K562 (cell line): ENCODE data around the gene UBE2C. TPM values are rescaled to one million over a fixed set of nuclear protein-coding genes. Genes with fewer than 3 reads are reported as not detected.
A peak's percentile ranks its signal among the peaks of the same experiment; 100 is the strongest.

Experiments used
- ATF2 ChIP-seq: sonication (generic); formaldehyde crosslinking; IDR thresholded peaks from 2 replicates; pipeline ENCODE4 v1.8.1; 2022; ENCODE audit warnings: missing genetic modification reagents
- BCOR ChIP-seq: fragments of 450-650 bp; IDR thresholded peaks from 2 replicates; pipeline ENCODE4 v1.6.1; 2016
- BMI1 ChIP-seq: fragments of 150-350 bp; IDR thresholded peaks from 2 replicates; pipeline ENCODE4 v1.6.1; 2014; ENCODE audit warnings: low read length
- CBFA2T2 ChIP-seq: fragments of 450-650 bp; conservative IDR thresholded peaks from 2 replicates; pipeline ENCODE4 v1.6.1; 2017; ENCODE audit warnings: mild to moderate bottlenecking
- CBFA2T3 ChIP-seq: fragments of 450-650 bp; IDR thresholded peaks from 2 replicates; pipeline ENCODE4 v1.6.1; 2017
- CHD1 ChIP-seq: fragments of 200-600 bp; sonication (generic); IDR thresholded peaks from one replicate; pipeline ENCODE4 v1.6.1; 2012; ENCODE audit warnings: mild to moderate bottlenecking, moderate library complexity, low read length, inconsistent platforms
- GABPB1 ChIP-seq: sonication (generic); formaldehyde crosslinking; IDR thresholded peaks from 2 replicates; pipeline ENCODE4 v1.8.0; 2022; ENCODE audit warnings: mild to moderate bottlenecking, missing genetic modification reagents
- HDAC8 ChIP-seq: fragments of 450-650 bp; IDR thresholded peaks from 2 replicates; pipeline ENCODE4 v1.6.1; 2016; ENCODE audit warnings: mild to moderate bottlenecking, missing genetic modification characterization, moderate library complexity, missing compliant biosample characterization
- HMGN3 ChIP-seq: IDR thresholded peaks from 2 replicates; pipeline ENCODE4 v1.6.1; 2011; ENCODE audit warnings: borderline replicate concordance, low read depth, mild to moderate bottlenecking, mixed read lengths, low read length; ENCODE audit not compliant: insufficient read length; ENCODE audit errors: extremely low read depth
- MEF2A ChIP-seq: IDR thresholded peaks from 2 replicates; pipeline ENCODE4 v1.6.1; 2011; ENCODE audit warnings: low read depth, mild to moderate bottlenecking, low read length, moderate library complexity; ENCODE audit not compliant: control insufficient read depth
- PCBP1 ChIP-seq: fragments of 200-400 bp; formaldehyde crosslinking; IDR thresholded peaks from 2 replicates; pipeline ENCODE4 v1.6.1; 2018; ENCODE audit warnings: mild to moderate bottlenecking, low read depth, low read length; ENCODE audit not compliant: poor library complexity, severe bottlenecking
- RBFOX2 ChIP-seq: fragments of 200-400 bp; formaldehyde crosslinking; IDR thresholded peaks from 2 replicates; pipeline ENCODE4 v1.6.1; 2017; ENCODE audit warnings: low read depth, mild to moderate bottlenecking, low read length, moderate library complexity
- REST ChIP-seq, 2 experiments: fragments of 450-650 bp; formaldehyde crosslinking in 1 of 2; IDR thresholded peaks; 2 replicates each; pipeline versions ENCODE4 v1.4.0 to v1.6.1; 2014 to 2020; ENCODE audit warnings: mild to moderate bottlenecking in 2 of 2, borderline replicate concordance in 1 of 2, low read depth in 1 of 2
- RFX5 ChIP-seq: IDR thresholded peaks from 2 replicates; pipeline ENCODE4 v1.6.1; 2011; ENCODE audit warnings: low read depth, mild to moderate bottlenecking, improper control_type of control experiment, low read length
- SRSF9 ChIP-seq: fragments of 200-400 bp; formaldehyde crosslinking; IDR thresholded peaks from 2 replicates; pipeline ENCODE4 v1.6.1; 2017; ENCODE audit warnings: low read depth, low read length, borderline replicate concordance
- TEAD1 ChIP-seq, 2 experiments: fragments of 450-650 bp in 1 of 2; sonication (generic) in 1 of 2; formaldehyde crosslinking; IDR thresholded peaks; 2 replicates each; pipeline versions ENCODE4 v1.4.0 to v1.8.0; 2020 to 2022; ENCODE audit warnings: mild to moderate bottlenecking in 2 of 2, missing genetic modification reagents in 1 of 2
- TRIM24 ChIP-seq, 2 experiments: fragments of 450-650 bp; IDR thresholded peaks; 2 replicates each; pipeline ENCODE4 v1.6.1; 2016
- YY1 ChIP-seq, 3 experiments: IDR thresholded peaks; 2 replicates each; pipeline ENCODE4 v1.6.1; 2011; ENCODE audit warnings: low read length in 2 of 3, mild to moderate bottlenecking in 2 of 3, moderate library complexity in 2 of 3, borderline replicate concordance in 1 of 3, control low read depth in 1 of 3, low read depth in 1 of 3; ENCODE audit not compliant: insufficient read depth in 3 of 3, insufficient replicate concordance in 2 of 3, control insufficient read depth in 1 of 3, insufficient read length in 1 of 3; ENCODE audit errors: extremely low read depth in 1 of 3
- ZFPM2 ChIP-seq: fragments of 250-450 bp; sonication (Bioruptor Pico); IDR thresholded peaks from 2 replicates; pipeline ENCODE4 v1.5.1; 2022; ENCODE audit warnings: mild to moderate bottlenecking
- ZNF124 ChIP-seq: sonication (generic); formaldehyde crosslinking; IDR thresholded peaks from 2 replicates; pipeline ENCODE4 v1.8.1; 2022; ENCODE audit warnings: missing genetic modification reagents
- ZNF444 ChIP-seq: fragments of 250-450 bp; sonication (Bioruptor Pico); IDR thresholded peaks from 2 replicates; pipeline ENCODE4 v1.4.0; 2020; ENCODE audit warnings: mild to moderate bottlenecking, moderate library complexity
- polyA plus RNA-seq, 8 experiments: library from polyadenylated mRNA; depleted of rRNA in 4 of 8; stranded (reverse) in 5 of 8; unstranded in 3 of 8; fragments of >200 nt; fragmentation: Nextera tagmentation in 2 of 8; fragmentation: Illumina TruSeq in 1 of 8; extraction: Ambion mirVana in 2 of 8; extraction: Trizol in 1 of 8; gene quantifications; 2 replicates each; pipeline versions ENCODE4 v1.2.1 to v1.2.3, GENCODE V29; 2011 to 2014; ENCODE audit warnings: inconsistent platforms in 1 of 8, missing spikeins in 1 of 8
- total RNA-seq, 7 experiments: library from RNA; depleted of rRNA in 6 of 7; stranded (reverse); fragments of >200 nt in 6 of 7; fragmentation: Illumina TruSeq in 2 of 7; extraction: Trizol in 2 of 7; gene quantifications; 2 replicates each; pipeline versions ENCODE4 v1.2.1 to v1.2.3, GENCODE V29; 2011 to 2021; ENCODE audit warnings: low replicate concordance in 1 of 7

The UBE2C gene
- total and polyA plus RNA-seq, 9 of the 15 experiments (the other 6 are each of a cell fraction or from before 2014, with no cell fraction given) = 0.51 to 1.6 (median 0.69) TPM

GRCh38 chr20:45850926-45851325, 38.5 kb downstream of the UBE2C start (continued):
- TF ChIP-seq ATF2 (CRISPR knock-in tag) (no peak), BCOR (no peak), TRIM24 (IDR thresholded peaks at IDR 0.05) (peak; percentile 43 to 46; a peak in 1 of 4 replicates), CBFA2T3 (peak; percentile 93), MEF2A (no peak), CBFA2T2 (peak; percentile 86), PCBP1 (no peak), TEAD1 (CRISPR knock-in tag; IDR thresholded peaks at IDR 0.05) (no peak), HDAC8 (no peak), ZNF124 (CRISPR knock-in tag) (no peak), HMGN3 (no peak), BMI1 (no peak), GABPB1 (CRISPR knock-in tag) (0 out of 2 replicates have a peak, but pooled peaks have one; percentile 22), CHD1 (no peak), RBFOX2 (no peak), REST (IDR thresholded peaks at IDR 0.05; ENCODE audit: borderline replicate concordance) (0 out of 2 replicates have a peak, but pooled peaks have one; percentile 15), REST (CRISPR knock-in tag; IDR thresholded peaks at IDR 0.05; ENCODE audit: low read depth) (no peak), ZFPM2 (CRISPR knock-in tag) (no peak), YY1 (IDR thresholded peaks at IDR 0.05; ENCODE audit: borderline replicate concordance in 1 of 3, control insufficient read depth in 1 of 3, extremely low read depth in 1 of 3, insufficient read depth in 3 of 3, insufficient read length in 1 of 3, insufficient replicate concordance in 2 of 3, low read depth in 1 of 3, low read length in 2 of 3) (peak in 1 of 3 experiments; percentile 15), RFX5 (no peak), ZNF444 (no peak), SRSF9 (no peak)
